Left lung (tissue), 10 donors: Measurements from ENCODE around the gene RND1. TPM values are rescaled to one million over a fixed set of nuclear protein-coding genes. Genes with fewer than 3 reads are reported as not detected.

Experiments
- ATAC-seq: fragments of 200-7000 bp; cut with Tn5 transposase; one replicate; pipeline ENCODE4 v1.9.1; 2020; ENCODE audit warnings: moderate library complexity
- DNase-seq, 4 donors: peaks; one replicate each; pipeline ENCODE4 v3.0.0-alpha.2; 2013 to 2020
- H3K27ac ChIP-seq, 2 donors: fragments of 200-600 bp; sonication (generic) in 1 of 2; one replicate each; pipeline versions ENCODE4 v1.5.0 to v1.8.0; 2020 to 2021
- H3K27me3 ChIP-seq, 2 donors: fragments of 200-600 bp; sonication (generic) in 1 of 2; one replicate each; pipeline versions ENCODE4 v1.5.0 to v1.8.0; 2020 to 2021
- H3K36me3 ChIP-seq, 2 donors: fragments of 200-600 bp; sonication (generic) in 1 of 2; one replicate each; pipeline versions ENCODE4 v1.5.0 to v1.8.0; 2020 to 2021
- H3K4me1 ChIP-seq, 2 donors: fragments of 200-600 bp; one replicate each; pipeline ENCODE4 v1.8.0; 2021
- H3K4me3 ChIP-seq, 2 donors: fragments of 200-600 bp; sonication (generic) in 1 of 2; one replicate each; pipeline versions ENCODE4 v1.5.0 to v1.8.0; 2020 to 2021; ENCODE audit warnings: mild to moderate bottlenecking in 1 of 2
- H3K9me3 ChIP-seq, 2 donors: fragments of 200-600 bp; sonication (generic) in 1 of 2; one replicate each; pipeline versions ENCODE4 v1.5.0 to v1.8.0; 2020 to 2021
- intact Hi-C, 2 donors: fragments of 100-400 bp; cut with DNase I; formaldehyde crosslinking; loops; one replicate each; pipeline versions ENCODE4 v1.11.2 to v1.14.2; 2022
- polyA plus RNA-seq, 6 donors: library from polyadenylated mRNA; unstranded; fragments of 120-200 nt; gene quantifications; one replicate each; pipeline ENCODE4 v1.2.1, GENCODE V29; 2013; ENCODE audit not compliant: insufficient read length in 6 of 6
- total RNA-seq, 2 donors: library from RNA; stranded (reverse); fragmentation: NEBNext Ultra II Directional; extraction: Animal tissue kit (Norgen Biotek cat#: 25700); gene quantifications; one replicate each; pipeline ENCODE4 v1.2.1, GENCODE V29; 2021
- TF ChIP-seq, protein P1 (sequence below), 2 donors: fragments of 200-600 bp; sonication (generic) in 1 of 2; IDR thresholded peaks; one replicate each; pipeline versions ENCODE4 v1.5.0 to v1.8.0; 2021; ENCODE audit warnings: antibody characterized with exemption in 2 of 2
- donor health status: DM: no; HTN: yes; CAD: no.
- donor health status: DM: no; HTN: no; CAD: no.

The RND1 gene
- total and polyA plus RNA-seq, 8 donors, result 1.8 to 28.1 (median 2.4) TPM

DNA sequence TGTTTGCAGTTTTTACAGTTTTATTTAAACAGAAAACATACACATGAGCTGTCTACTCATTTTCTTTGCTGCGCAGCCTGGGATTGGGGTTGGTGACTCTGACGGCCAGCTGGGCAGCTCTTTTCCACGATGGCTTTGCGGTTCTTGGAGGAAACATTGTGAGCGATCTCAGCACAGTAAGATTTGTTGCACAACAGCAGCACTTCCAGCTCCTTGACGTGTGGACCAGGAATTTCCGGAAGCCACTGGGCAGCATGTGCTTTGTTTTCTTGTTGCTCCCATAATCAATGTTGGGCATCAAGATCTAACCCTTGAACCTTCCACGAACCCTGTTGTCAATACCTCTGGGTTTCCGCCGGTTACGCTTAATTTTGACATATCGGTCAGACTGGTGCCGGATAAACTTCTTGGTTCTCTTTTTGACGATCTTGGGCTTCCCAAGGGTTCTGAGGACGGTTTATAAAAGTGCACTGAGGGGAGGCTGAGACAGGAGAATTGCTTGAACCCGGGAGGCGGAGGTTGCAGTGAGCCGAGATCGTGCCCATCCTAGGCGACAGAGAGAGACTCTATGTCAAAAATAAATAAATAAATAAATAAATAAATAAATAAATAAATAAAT is 37.8 kb upstream of the RND1 start:
- Histone ChIP-seq H3K4me3 (peak overlapping the region in 1 of 2 donors; percentile 24), H3K27ac (no peak overlapping the region), H3K36me3 (no peaks in the 10 kb centered on the region), H3K9me3 (no peaks in the 10 kb centered on the region), H3K4me1 (peaks cover 6 to 14% of the 10 kb centered on the region in 2 donors), H3K27me3 (no peaks in the 10 kb centered on the region)
- peak; percentile 30 for ATAC-seq
- TF ChIP-seq, protein P1, sequence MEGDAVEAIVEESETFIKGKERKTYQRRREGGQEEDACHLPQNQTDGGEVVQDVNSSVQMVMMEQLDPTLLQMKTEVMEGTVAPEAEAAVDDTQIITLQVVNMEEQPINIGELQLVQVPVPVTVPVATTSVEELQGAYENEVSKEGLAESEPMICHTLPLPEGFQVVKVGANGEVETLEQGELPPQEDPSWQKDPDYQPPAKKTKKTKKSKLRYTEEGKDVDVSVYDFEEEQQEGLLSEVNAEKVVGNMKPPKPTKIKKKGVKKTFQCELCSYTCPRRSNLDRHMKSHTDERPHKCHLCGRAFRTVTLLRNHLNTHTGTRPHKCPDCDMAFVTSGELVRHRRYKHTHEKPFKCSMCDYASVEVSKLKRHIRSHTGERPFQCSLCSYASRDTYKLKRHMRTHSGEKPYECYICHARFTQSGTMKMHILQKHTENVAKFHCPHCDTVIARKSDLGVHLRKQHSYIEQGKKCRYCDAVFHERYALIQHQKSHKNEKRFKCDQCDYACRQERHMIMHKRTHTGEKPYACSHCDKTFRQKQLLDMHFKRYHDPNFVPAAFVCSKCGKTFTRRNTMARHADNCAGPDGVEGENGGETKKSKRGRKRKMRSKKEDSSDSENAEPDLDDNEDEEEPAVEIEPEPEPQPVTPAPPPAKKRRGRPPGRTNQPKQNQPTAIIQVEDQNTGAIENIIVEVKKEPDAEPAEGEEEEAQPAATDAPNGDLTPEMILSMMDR (IDR thresholded peaks at IDR 0.05), result no peak
- intact Hi-C loops, result no loop called here
- DNase-seq, result peak in 1 of 4 donors; percentile 48

DNA sequence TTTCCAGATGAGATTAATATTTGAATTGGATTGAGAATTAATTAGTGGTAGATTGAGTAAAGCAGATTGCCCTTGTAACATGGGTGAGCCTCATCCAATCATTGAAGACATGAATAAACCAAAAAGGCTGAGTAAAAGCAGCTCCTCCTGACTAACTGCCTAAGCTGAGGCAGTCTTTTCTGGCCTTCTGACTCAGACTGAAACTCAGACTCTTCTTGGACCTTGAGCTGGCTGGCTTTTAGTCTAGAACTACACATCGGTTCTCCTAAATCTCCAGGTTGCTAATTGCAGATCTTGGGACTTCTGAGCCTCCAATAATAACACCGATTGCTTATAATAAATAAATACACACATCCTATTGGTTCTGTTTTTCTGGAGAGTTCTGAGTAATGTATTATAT is 35.6 kb upstream of the RND1 start:
- no peak overlapping the region for H3K4me3 ChIP-seq
- H3K27ac ChIP-seq, result no peak overlapping the region
- H3K36me3 ChIP-seq, result no peaks in the 10 kb centered on the region
- ATAC-seq, result no peak
- H3K4me1 ChIP-seq, result peaks cover 6 to 14% of the 10 kb centered on the region in 2 donors
- TF ChIP-seq, protein P1 (IDR thresholded peaks at IDR 0.05), result no peak
- H3K27me3 ChIP-seq, result no peaks in the 10 kb centered on the region
- H3K9me3 ChIP-seq, result no peaks in the 10 kb centered on the region
- DNase-seq, result no peak
- intact Hi-C loops, result no loop called here

- TF ChIP-seq, protein P1 (IDR thresholded peaks at IDR 0.05), result no peak
- Histone ChIP-seq H3K4me3 (no peak overlapping the region), H3K4me1 (peaks cover 6 to 14% of the 10 kb centered on the region in 2 donors), H3K27ac (no peak overlapping the region), H3K27me3 (no peaks in the 10 kb centered on the region), H3K9me3 (no peaks in the 10 kb centered on the region), H3K36me3 (no peaks in the 10 kb centered on the region)
- DNase-seq, result no peak
- intact Hi-C loops, result no loop called here
- ATAC-seq, result no peak
These were observed 34.0 kb upstream of the RND1 start for GRCh38 chr12:48899651-48900050.

DNA sequence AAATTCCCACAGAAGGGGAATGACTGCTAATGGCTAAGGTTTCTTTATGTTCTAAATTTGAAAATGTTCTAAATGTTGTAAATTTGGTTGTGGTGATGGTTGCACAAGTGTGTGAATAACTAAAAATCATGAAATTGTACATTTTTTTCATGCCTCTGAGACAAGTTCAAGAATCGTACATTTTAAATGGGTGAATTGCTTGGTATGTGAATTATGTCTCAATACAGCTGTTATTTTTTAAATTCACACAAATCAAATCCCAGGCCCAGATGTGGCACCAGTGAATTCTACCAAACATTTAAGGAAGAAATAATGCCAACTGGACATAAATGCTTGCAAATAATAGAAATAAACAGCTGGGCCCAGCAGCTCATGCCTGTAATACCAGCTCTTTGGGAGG is 28.6 kb upstream of the RND1 start:
- Histone ChIP-seq H3K27ac (no peak overlapping the region), H3K9me3 (no peaks in the 10 kb centered on the region), H3K27me3 (peaks cover 13 to 28% of the 10 kb centered on the region in 2 donors), H3K36me3 (no peaks in the 10 kb centered on the region), H3K4me1 (peaks cover 3 to 8% of the 10 kb centered on the region in 2 donors), H3K4me3 (no peak overlapping the region)
- TF ChIP-seq, protein P1 (IDR thresholded peaks at IDR 0.05), result no peak
- intact Hi-C loops, result no loop called here
- ATAC-seq (no peak), DNase-seq (no peak)

- peak overlapping the region in 1 of 2 donors; percentile 11 for H3K4me3 ChIP-seq
- TF ChIP-seq, protein P1 (IDR thresholded peaks at IDR 0.05), result peak; percentile 91 to 93
- DNase-seq (peak; percentile 60 to 92 (median 78)), ATAC-seq (peak; percentile 91)
- H3K4me1 ChIP-seq, result peaks cover 3 to 8% of the 10 kb centered on the region in 2 donors
- intact Hi-C loops, result loop anchor here in 1 of 2 donors (2.0 kb wide), 1 partner anchor 36 kb away; no protein-coding TSS in a partner anchor
- H3K27me3 ChIP-seq, result peaks cover 13 to 28% of the 10 kb centered on the region in 2 donors
- H3K27ac ChIP-seq, result no peak overlapping the region
- no peaks in the 10 kb centered on the region for H3K9me3 ChIP-seq
- no peaks in the 10 kb centered on the region for H3K36me3 ChIP-seq
These were observed 25.2 kb upstream of the RND1 start for GRCh38 chr12:48890657-48891418.
